Parathyroid adenoma (tissue), 2 donors: ENCODE results near the gene AFDN.

ENCODE experiments used
- H2AFZ ChIP-seq: fragments of 300-600 bp; sonication (generic); one replicate; pipeline ENCODE4 v1.7.0; 2017; ENCODE audit warnings: antibody characterized with exemption, mild to moderate bottlenecking
- H3K27ac ChIP-seq: fragments of 300-600 bp; sonication (generic); one replicate; pipeline ENCODE4 v1.7.0; 2017
- H3K27me3 ChIP-seq: fragments of 300-600 bp; sonication (generic); one replicate; pipeline ENCODE4 v1.7.0; 2017; ENCODE audit warnings: low read length; ENCODE audit not compliant: control insufficient read depth, insufficient read depth
- H3K36me3 ChIP-seq: fragments of 300-600 bp; sonication (generic); one replicate; pipeline ENCODE4 v1.7.0; 2017; ENCODE audit warnings: low read length; ENCODE audit not compliant: control insufficient read depth, insufficient read depth
- H3K4me1 ChIP-seq: fragments of 300-600 bp; sonication (generic); one replicate; pipeline ENCODE4 v1.7.0; 2017; ENCODE audit warnings: control low read depth
- H3K4me2 ChIP-seq: fragments of 300-600 bp; sonication (generic); one replicate; pipeline ENCODE4 v1.7.0; 2017; ENCODE audit warnings: low read length
- H3K4me3 ChIP-seq: fragments of 300-600 bp; sonication (generic); one replicate; pipeline ENCODE4 v1.7.0; 2017; ENCODE audit warnings: low read depth, low read length
- H3K79me2 ChIP-seq: fragments of 300-600 bp; sonication (generic); one replicate; pipeline ENCODE4 v1.7.0; 2017; ENCODE audit warnings: control low read depth
- H3K9ac ChIP-seq: fragments of 300-600 bp; sonication (generic); one replicate; pipeline ENCODE4 v1.7.0; 2017; ENCODE audit warnings: mild to moderate bottlenecking
- H3K9me3 ChIP-seq: fragments of 300-600 bp; sonication (generic); one replicate; pipeline ENCODE4 v1.7.0; 2017; ENCODE audit warnings: low read length; ENCODE audit not compliant: control insufficient read depth
- TF ChIP-seq, protein P1 (sequence below): fragments of 300-600 bp; sonication (generic); IDR thresholded peaks from one replicate; pipeline ENCODE4 v1.7.0; 2017; ENCODE audit warnings: antibody characterized with exemption, mild to moderate bottlenecking
- donor health status: primary hyperparathyroidism.

AFDN gene

DNA sequence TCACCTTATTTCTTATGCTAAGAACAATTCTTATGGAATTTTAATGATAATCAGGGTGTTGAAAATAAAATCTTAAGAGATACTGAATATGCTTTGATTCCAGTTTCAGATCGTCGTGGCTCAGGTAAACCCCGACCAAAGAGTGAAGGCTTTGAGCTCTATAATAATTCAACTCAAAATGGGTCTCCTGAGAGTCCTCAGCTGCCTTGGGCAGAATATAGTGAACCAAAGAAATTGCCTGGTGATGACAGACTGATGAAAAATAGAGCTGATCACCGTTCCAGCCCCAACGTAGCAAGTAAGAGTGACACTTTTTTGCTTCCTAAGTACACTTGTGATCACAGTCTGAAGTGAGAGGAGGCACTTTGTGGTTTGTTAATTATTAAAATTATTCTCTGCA, 119.9 kb downstream of the AFDN start:
- Histone ChIP-seq H3K27me3 (no peaks in the 10 kb centered on the region), H3K9ac (no peak overlapping the region), H3K79me2 (no peaks in the 10 kb centered on the region), H2AFZ (no peak overlapping the region), H3K27ac (no peak overlapping the region), H3K9me3 (no peaks in the 10 kb centered on the region), H3K4me2 (no peak overlapping the region), H3K4me3 (no peak overlapping the region), H3K36me3 (no peaks in the 10 kb centered on the region), H3K4me1 (no peaks in the 10 kb centered on the region)
- TF ChIP-seq, protein P1, sequence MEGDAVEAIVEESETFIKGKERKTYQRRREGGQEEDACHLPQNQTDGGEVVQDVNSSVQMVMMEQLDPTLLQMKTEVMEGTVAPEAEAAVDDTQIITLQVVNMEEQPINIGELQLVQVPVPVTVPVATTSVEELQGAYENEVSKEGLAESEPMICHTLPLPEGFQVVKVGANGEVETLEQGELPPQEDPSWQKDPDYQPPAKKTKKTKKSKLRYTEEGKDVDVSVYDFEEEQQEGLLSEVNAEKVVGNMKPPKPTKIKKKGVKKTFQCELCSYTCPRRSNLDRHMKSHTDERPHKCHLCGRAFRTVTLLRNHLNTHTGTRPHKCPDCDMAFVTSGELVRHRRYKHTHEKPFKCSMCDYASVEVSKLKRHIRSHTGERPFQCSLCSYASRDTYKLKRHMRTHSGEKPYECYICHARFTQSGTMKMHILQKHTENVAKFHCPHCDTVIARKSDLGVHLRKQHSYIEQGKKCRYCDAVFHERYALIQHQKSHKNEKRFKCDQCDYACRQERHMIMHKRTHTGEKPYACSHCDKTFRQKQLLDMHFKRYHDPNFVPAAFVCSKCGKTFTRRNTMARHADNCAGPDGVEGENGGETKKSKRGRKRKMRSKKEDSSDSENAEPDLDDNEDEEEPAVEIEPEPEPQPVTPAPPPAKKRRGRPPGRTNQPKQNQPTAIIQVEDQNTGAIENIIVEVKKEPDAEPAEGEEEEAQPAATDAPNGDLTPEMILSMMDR: no peak

DNA sequence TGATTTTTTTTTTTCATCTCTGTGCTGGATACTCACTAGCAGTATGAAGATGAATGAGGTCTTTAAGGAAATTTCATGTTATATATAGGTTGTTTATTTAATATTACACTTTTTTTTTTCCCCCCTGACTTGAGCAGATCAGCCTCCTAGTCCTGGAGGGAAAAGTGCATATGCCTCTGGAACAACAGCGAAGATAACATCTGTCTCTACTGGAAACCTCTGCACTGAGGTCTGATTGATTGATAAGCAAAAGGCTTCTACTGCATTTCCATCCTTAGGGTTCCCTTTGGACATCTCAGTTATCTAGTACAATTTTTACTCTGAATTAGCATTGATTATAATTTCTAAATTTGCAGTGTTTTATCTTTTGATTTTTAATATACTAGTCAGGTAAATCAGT, 121.0 kb downstream of the AFDN start:
- H3K27ac ChIP-seq: no peak overlapping the region
- H3K79me2 ChIP-seq: no peaks in the 10 kb centered on the region
- H3K4me3 ChIP-seq: no peak overlapping the region
- no peak overlapping the region for H3K9ac ChIP-seq
- H3K9me3 ChIP-seq: no peaks in the 10 kb centered on the region
- no peaks in the 10 kb centered on the region for H3K36me3 ChIP-seq
- no peak overlapping the region for H3K4me2 ChIP-seq
- no peak overlapping the region for H2AFZ ChIP-seq
- H3K4me1 ChIP-seq: no peaks in the 10 kb centered on the region
- no peaks in the 10 kb centered on the region for H3K27me3 ChIP-seq
- TF ChIP-seq, protein P1: no peak

DNA sequence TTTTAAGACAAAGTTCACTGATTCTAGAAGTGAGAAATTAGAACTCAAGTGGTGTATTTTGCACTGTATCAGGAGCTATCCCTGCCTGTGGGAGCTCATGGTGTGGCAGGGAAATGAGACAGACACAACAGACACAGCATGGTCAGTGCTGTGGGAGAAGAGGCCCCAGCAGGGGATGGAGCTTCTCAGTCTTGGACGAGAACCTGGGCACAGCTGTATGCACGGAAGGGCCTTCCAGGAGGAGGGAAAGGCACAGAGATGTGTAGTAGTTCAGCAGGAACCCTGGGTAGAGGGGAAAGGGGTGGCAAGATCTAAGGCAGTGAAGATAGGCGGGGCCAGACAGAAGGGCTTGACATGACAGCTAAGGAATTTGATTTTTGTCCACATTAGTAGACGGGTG, 122.0 kb downstream of the AFDN start:
- no peak overlapping the region for H2AFZ ChIP-seq
- H3K9me3 ChIP-seq: no peaks in the 10 kb centered on the region
- H3K4me2 ChIP-seq: no peak overlapping the region
- no peak overlapping the region for H3K9ac ChIP-seq
- H3K79me2 ChIP-seq: no peaks in the 10 kb centered on the region
- H3K27me3 ChIP-seq: no peaks in the 10 kb centered on the region
- no peaks in the 10 kb centered on the region for H3K4me1 ChIP-seq
- H3K4me3 ChIP-seq: no peak overlapping the region
- TF ChIP-seq, protein P1: no peak
- H3K36me3 ChIP-seq: no peaks in the 10 kb centered on the region
- no peak overlapping the region for H3K27ac ChIP-seq

DNA sequence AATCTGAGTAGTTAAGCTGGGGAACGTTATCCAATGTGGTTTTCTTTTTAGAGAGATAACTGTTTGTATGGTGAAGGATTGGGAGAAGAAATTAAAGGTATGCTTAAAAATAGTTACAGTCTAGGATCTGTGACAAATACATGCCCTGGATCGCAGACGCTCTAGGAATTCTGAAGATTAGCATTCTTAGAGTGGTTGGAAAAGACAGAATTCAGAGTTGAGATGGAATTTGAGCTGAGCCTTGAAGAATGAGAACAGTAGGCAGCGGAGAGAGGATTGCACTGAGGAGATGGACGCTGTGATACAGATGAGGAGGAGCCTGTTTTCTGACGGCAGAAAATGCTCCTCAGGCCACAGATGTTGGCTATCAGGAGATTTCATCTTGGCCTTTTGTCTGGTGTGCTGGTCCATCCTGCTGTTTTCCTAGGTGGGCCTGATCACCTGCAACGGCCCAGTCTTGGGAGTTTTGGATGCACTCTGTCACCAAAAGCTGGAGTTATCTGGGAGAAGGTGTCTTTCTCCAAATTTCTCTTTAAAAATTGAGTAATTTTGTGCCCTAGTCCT, 122.5 kb downstream of the AFDN start:
- no peak overlapping the region for H3K27ac ChIP-seq
- H3K27me3 ChIP-seq: no peaks in the 10 kb centered on the region
- H3K36me3 ChIP-seq: no peaks in the 10 kb centered on the region
- no peak overlapping the region for H3K4me3 ChIP-seq
- H3K9ac ChIP-seq: no peak overlapping the region
- no peak overlapping the region for H3K4me2 ChIP-seq
- no peaks in the 10 kb centered on the region for H3K4me1 ChIP-seq
- no peaks in the 10 kb centered on the region for H3K9me3 ChIP-seq
- TF ChIP-seq, protein P1: no peak
- no peaks in the 10 kb centered on the region for H3K79me2 ChIP-seq
- H2AFZ ChIP-seq: no peak overlapping the region

DNA sequence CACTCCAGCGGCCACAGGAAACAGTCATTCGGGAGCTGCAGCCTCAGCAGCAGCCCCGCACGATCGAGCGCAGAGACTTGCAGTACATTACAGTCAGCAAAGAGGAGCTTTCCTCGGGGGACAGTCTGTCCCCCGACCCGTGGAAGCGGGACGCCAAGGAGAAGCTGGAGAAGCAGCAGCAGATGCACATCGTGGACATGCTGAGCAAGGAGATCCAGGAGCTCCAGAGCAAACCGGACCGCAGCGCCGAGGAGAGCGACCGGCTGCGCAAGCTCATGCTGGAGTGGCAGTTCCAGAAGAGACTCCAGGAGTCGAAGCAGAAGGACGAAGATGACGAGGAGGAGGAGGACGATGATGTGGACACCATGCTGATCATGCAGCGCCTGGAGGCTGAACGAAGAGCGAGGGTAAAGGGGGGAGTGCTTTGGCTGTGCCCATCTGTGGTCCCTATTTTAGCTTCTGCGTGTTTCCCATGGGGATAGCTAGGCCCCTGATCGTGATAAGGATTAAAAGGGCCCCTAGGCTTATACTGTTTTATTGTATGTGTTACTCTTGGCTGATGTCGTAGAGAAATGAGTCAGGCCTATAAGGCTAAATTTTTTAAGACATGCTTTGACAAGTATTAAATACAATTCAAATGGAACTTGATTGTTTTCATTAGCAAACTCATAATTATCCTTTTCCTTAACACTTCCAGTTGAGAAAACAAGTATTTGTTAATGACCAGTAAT, 125.2 kb downstream of the AFDN start:
- H3K4me1 ChIP-seq: no peaks in the 10 kb centered on the region
- no peak overlapping the region for H3K27ac ChIP-seq
- H3K4me3 ChIP-seq: no peak overlapping the region
- no peak overlapping the region for H3K9ac ChIP-seq
- TF ChIP-seq, protein P1: no peak
- H3K27me3 ChIP-seq: no peaks in the 10 kb centered on the region
- H3K4me2 ChIP-seq: no peak overlapping the region
- no peak overlapping the region for H2AFZ ChIP-seq
- no peaks in the 10 kb centered on the region for H3K79me2 ChIP-seq
- no peaks in the 10 kb centered on the region for H3K36me3 ChIP-seq
- H3K9me3 ChIP-seq: no peaks in the 10 kb centered on the region
